Activated naive CD4-positive, alpha-beta T cell treated with anti-CD3 and anti-CD28 coated beads, Interleukin-2, amount 10 ng/mL, durations not matched to agents 7 days and 5 days (primary cell): ENCODE results near the gene PTPN3.
"Not testable (repeated sequence)": the region's sequence is repeated elsewhere in the genome, so short reads cannot be mapped to it uniquely, and the experiment has no call there.

Experiments used
- CTCF ChIA-PET: fragments of 350-600 bp; sonication (Branson Sonifier 250); formaldehyde crosslinking; loops from one replicate; lab custom pipeline; 2021; ENCODE audit warnings: antibody characterized with exemption; lab: Charles Lee
- DNase-seq: peaks from one replicate; pipeline ENCODE4 v3.0.0-alpha.2; 2020
- H3K27ac Mint-ChIP-seq: one replicate; pipeline ENCODE4 v1.8.0; 2021; ENCODE audit warnings: mild to moderate bottlenecking, moderate library complexity, mixed read lengths
- H3K27me3 Mint-ChIP-seq: one replicate; pipeline ENCODE4 v1.8.0; 2021; ENCODE audit warnings: mild to moderate bottlenecking, mixed read lengths
- H3K36me3 Mint-ChIP-seq: one replicate; pipeline ENCODE4 v1.8.0; 2021; ENCODE audit warnings: mixed read lengths
- H3K4me1 Mint-ChIP-seq: one replicate; pipeline ENCODE4 v1.8.0; 2021; ENCODE audit warnings: mixed read lengths
- H3K4me3 Mint-ChIP-seq: one replicate; pipeline ENCODE4 v1.8.0; 2021; ENCODE audit warnings: mild to moderate bottlenecking, moderate library complexity, mixed read lengths
- H3K9me3 Mint-ChIP-seq: one replicate; pipeline ENCODE4 v1.8.0; 2021; ENCODE audit warnings: mixed read lengths

The PTPN3 gene

GRCh38 chr9:109383356-109383755 is 114.8 kb downstream of the PTPN3 start:
- H3K27ac Mint-ChIP-seq, result no peak overlapping the region
- H3K27me3 Mint-ChIP-seq, result peaks cover 17% of the 10 kb centered on the region
- no peak overlapping the region for H3K4me3 Mint-ChIP-seq
- no peak for DNase-seq
- H3K4me1 Mint-ChIP-seq, result no peaks in the 10 kb centered on the region
- no peaks in the 10 kb centered on the region for H3K9me3 Mint-ChIP-seq
- no peaks in the 10 kb centered on the region for H3K36me3 Mint-ChIP-seq
- CTCF ChIA-PET, result no interaction called here

GRCh38 chr9:109382585-109382984 is 115.5 kb downstream of the PTPN3 start:
- Mint-ChIP-seq H3K27ac (no peak overlapping the region), H3K4me1 (no peaks in the 10 kb centered on the region), H3K4me3 (no peak overlapping the region), H3K36me3 (no peaks in the 10 kb centered on the region), H3K27me3 (peaks cover 12% of the 10 kb centered on the region), H3K9me3 (no peaks in the 10 kb centered on the region)
- no peak for DNase-seq
- CTCF ChIA-PET, result no interaction called here

- CTCF ChIA-PET, result no interaction called here
- DNase-seq, result no peak
Measured at GRCh38 chr9:109382182-109382581, 115.9 kb downstream of the PTPN3 start.

GRCh38 chr9:109381011-109381729 is 116.9 kb downstream of the PTPN3 start:
- Mint-ChIP-seq H3K9me3 (no peaks in the 10 kb centered on the region), H3K27me3 (peaks cover 5% of the 10 kb centered on the region), H3K36me3 (no peaks in the 10 kb centered on the region), H3K27ac (no peak overlapping the region), H3K4me3 (no peak overlapping the region), H3K4me1 (no peaks in the 10 kb centered on the region)
- no peak for DNase-seq
- CTCF ChIA-PET, result interaction anchor here (0.9 kb wide), 1 partner anchor 88 kb away, joined by 3 read pairs; no protein-coding TSS in a partner anchor

More at GRCh38 chr9:109382182-109382581, 115.9 kb downstream of the PTPN3 start:
- H3K27me3 Mint-ChIP-seq, result peaks cover 12% of the 10 kb centered on the region
- no peak overlapping the region for H3K4me3 Mint-ChIP-seq
- H3K36me3 Mint-ChIP-seq, result no peaks in the 10 kb centered on the region
- no peaks in the 10 kb centered on the region for H3K4me1 Mint-ChIP-seq
- no peaks in the 10 kb centered on the region for H3K9me3 Mint-ChIP-seq
- no peak overlapping the region for H3K27ac Mint-ChIP-seq

- H3K27me3 Mint-ChIP-seq, result no peaks in the 10 kb centered on the region
- DNase-seq, result no peak
- H3K36me3 Mint-ChIP-seq, result no peaks in the 10 kb centered on the region
- no peaks in the 10 kb centered on the region for H3K4me1 Mint-ChIP-seq
- CTCF ChIA-PET, result no interaction called here
- no peak overlapping the region for H3K27ac Mint-ChIP-seq
- no peak overlapping the region for H3K4me3 Mint-ChIP-seq
- no peaks in the 10 kb centered on the region for H3K9me3 Mint-ChIP-seq
Measured at GRCh38 chr9:109379513-109379912, 118.6 kb downstream of the PTPN3 start.

GRCh38 chr9:109378316-109378715 is 119.8 kb downstream of the PTPN3 start:
- Mint-ChIP-seq H3K27me3 (no peaks in the 10 kb centered on the region), H3K4me1 (no peaks in the 10 kb centered on the region)
- DNase-seq, result no peak

GRCh38 chr9:109372246-109372645 is 125.9 kb downstream of the PTPN3 start:
- Mint-ChIP-seq H3K9me3 (no peaks in the 10 kb centered on the region), H3K4me3 (no peak overlapping the region), H3K27ac (no peak overlapping the region), H3K4me1 (no peaks in the 10 kb centered on the region), H3K27me3 (no peaks in the 10 kb centered on the region), H3K36me3 (no peaks in the 10 kb centered on the region)
- CTCF ChIA-PET, result no interaction called here
- DNase-seq, result no peak

More at GRCh38 chr9:109378316-109378715, 119.8 kb downstream of the PTPN3 start:
- CTCF ChIA-PET, result no interaction called here
- no peaks in the 10 kb centered on the region for H3K36me3 Mint-ChIP-seq
- no peaks in the 10 kb centered on the region for H3K9me3 Mint-ChIP-seq
- no peak overlapping the region for H3K4me3 Mint-ChIP-seq
- H3K27ac Mint-ChIP-seq, result no peak overlapping the region

GRCh38 chr9:109371374-109371773 is 126.7 kb downstream of the PTPN3 start:
- Mint-ChIP-seq H3K4me3 (no peak overlapping the region), H3K4me1 (no peaks in the 10 kb centered on the region), H3K36me3 (no peaks in the 10 kb centered on the region), H3K27me3 (no peaks in the 10 kb centered on the region), H3K9me3 (no peaks in the 10 kb centered on the region), H3K27ac (no peak overlapping the region)
- DNase-seq, result no peak
- CTCF ChIA-PET, result no interaction called here

- Mint-ChIP-seq H3K27me3 (peaks cover 5% of the 10 kb centered on the region), H3K4me3 (no peak overlapping the region)
- CTCF ChIA-PET, result no interaction called here
Measured at GRCh38 chr9:109369285-109369684, 128.8 kb downstream of the PTPN3 start.

GRCh38 chr9:109360771-109361170 is 137.3 kb downstream of the PTPN3 start:
- H3K4me3 Mint-ChIP-seq, result no peak overlapping the region
- H3K36me3 Mint-ChIP-seq, result no peaks in the 10 kb centered on the region
- H3K4me1 Mint-ChIP-seq, result no peaks in the 10 kb centered on the region
- CTCF ChIA-PET, result no interaction called here
- H3K9me3 Mint-ChIP-seq, result no peaks in the 10 kb centered on the region
- H3K27me3 Mint-ChIP-seq, result peaks cover 16% of the 10 kb centered on the region
- DNase-seq, result no peak
- H3K27ac Mint-ChIP-seq, result no peak overlapping the region

More at GRCh38 chr9:109369285-109369684, 128.8 kb downstream of the PTPN3 start:
- H3K9me3 Mint-ChIP-seq, result no peaks in the 10 kb centered on the region
- DNase-seq, result no peak
- H3K4me1 Mint-ChIP-seq, result no peaks in the 10 kb centered on the region
- H3K27ac Mint-ChIP-seq, result no peak overlapping the region
- no peaks in the 10 kb centered on the region for H3K36me3 Mint-ChIP-seq

GRCh38 chr9:109358968-109359603 is 139.0 kb downstream of the PTPN3 start:
- H3K4me1 Mint-ChIP-seq, H3K27me3 Mint-ChIP-seq, H3K4me3 Mint-ChIP-seq, CTCF ChIA-PET, H3K27ac Mint-ChIP-seq, H3K9me3 Mint-ChIP-seq, DNase-seq, H3K36me3 Mint-ChIP-seq: not testable (repeated sequence)

GRCh38 chr9:109355564-109356297 is 142.4 kb downstream of the PTPN3 start:
- Mint-ChIP-seq H3K4me1 (no peaks in the 10 kb centered on the region), H3K27ac (no peak overlapping the region), H3K36me3 (no peaks in the 10 kb centered on the region), H3K27me3 (no peaks in the 10 kb centered on the region), H3K9me3 (no peaks in the 10 kb centered on the region), H3K4me3 (no peak overlapping the region)
- CTCF ChIA-PET, result no interaction called here
- no peak for DNase-seq

- no peak for DNase-seq
- Mint-ChIP-seq H3K4me1 (no peaks in the 10 kb centered on the region), H3K9me3 (no peaks in the 10 kb centered on the region), H3K27ac (no peak overlapping the region), H3K27me3 (no peaks in the 10 kb centered on the region), H3K4me3 (no peak overlapping the region), H3K36me3 (no peaks in the 10 kb centered on the region)
- CTCF ChIA-PET, result no interaction called here
Measured at GRCh38 chr9:109354190-109354589, 143.9 kb downstream of the PTPN3 start.

- CTCF ChIA-PET, result no interaction called here
Measured at GRCh38 chr9:109351032-109351431, 147.1 kb downstream of the PTPN3 start.

More at GRCh38 chr9:109351032-109351431, 147.1 kb downstream of the PTPN3 start:
- Mint-ChIP-seq H3K4me1 (no peaks in the 10 kb centered on the region), H3K9me3 (no peaks in the 10 kb centered on the region), H3K27ac (no peak overlapping the region), H3K4me3 (no peak overlapping the region), H3K36me3 (no peaks in the 10 kb centered on the region), H3K27me3 (peaks cover 8% of the 10 kb centered on the region)
- no peak for DNase-seq
